Superior temporal gyrus (tissue), 1 donor: ENCODE data around the gene DIAPH3.

Experiments
- DNase-seq: peaks from one replicate; pipeline ENCODE4 v3.0.0-alpha.2; 2016; ENCODE audit errors: extremely low spot score

Gene DIAPH3

DNA sequence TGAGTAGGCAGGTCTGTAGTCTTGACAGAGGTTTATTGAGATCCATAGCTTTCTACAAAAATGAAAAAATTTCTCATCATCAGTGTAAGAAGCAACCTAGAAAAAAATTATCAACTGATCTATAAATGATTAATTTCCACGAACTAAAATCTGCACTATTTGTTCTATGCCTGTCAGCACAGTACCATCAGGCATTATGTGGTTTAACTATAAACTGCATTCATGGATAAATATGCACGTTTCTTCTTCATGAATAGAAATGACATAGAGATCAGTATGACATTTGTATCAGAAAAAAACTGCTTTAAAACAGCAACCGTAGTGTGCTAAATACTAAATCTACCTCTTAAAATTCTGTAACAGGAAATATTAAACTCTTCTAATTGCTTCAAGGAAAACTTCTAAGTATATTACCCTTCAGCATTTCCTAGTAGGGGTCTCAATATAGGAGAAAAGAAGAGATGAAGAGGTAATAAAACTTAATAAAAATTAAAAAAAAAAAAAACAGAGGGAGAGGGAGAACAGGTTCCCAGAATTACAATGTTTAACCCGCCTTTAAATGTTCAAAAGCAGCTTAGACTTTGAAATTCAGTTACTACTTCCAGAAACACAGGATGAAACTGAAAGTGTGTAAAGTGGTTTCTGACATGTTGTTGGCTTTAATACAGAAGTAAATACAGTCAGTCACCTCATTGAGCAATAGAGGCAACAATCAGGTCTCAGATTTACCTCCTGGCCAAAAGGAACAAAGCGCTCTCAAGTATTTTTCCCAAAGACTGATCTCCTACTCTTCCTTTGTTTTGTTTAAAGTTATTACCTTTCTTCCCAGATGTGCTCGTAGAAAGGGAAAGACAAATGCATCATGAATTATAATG lies 144.4 kb downstream of the DIAPH3 start:
- DNase-seq: no peak

DNA sequence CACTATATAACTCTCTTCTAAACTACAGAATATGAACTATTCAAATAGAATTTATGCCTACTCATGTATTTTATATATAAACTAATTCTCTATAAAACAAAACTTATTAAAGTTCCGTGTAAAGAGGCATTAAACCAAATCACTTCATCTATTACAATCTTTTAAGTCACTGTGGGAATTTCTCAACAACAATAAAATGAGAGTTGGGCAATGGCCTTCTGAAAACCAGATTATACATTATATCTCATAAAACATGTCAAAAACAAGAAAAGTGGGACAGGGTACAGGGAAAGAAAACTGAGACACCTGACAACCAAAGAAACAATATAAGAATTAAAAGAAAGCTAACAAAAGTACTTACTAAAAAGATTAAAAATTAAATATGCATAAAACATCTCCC lies 145.2 kb downstream of the DIAPH3 start:
- no peak for DNase-seq

DNA sequence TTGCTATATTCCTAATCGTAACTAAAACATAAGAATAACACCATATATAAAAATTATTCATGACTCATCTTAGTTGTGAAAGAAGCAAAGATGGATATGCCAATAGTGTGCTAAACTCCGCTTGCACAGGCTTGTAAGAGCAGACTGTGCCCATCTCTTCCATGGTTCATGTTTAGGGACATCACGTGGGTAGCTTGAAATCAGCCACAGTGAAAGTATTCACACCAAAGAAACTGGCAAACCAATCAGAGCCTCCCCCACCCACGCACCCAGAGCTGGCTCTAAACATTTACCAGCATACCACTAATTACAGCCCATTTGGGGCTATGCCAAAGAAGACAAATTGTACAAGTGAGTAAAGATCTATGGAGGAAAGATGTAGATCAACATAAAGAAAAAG lies 147.5 kb downstream of the DIAPH3 start:
- DNase-seq: no peak

DNA sequence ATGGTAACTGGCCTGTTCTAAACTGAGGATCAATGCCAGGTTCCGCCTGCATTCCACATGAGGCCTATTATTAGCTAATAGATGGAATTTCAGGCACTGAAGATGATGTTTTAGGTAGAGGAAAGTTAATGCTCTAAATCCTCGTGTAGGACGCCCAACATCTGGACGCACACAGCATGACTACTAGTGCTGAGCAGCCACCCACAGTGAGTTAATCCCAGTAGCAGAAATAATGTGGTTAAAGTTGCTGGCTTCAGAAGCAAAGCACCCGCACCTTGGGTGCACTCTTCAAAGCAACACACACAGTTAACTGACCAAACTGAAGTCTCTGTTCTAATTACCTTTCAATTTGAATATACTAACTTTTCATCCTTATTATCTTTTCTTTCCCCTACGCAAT lies 150.6 kb downstream of the DIAPH3 start:
- no peak for DNase-seq

- no peak for DNase-seq
These were observed 151.2 kb downstream of the DIAPH3 start for GRCh38 chr13:60012488-60012887.

GRCh38 chr13:60009300-60010253 lies 154.2 kb downstream of the DIAPH3 start:
- DNase-seq: no peak

DNA sequence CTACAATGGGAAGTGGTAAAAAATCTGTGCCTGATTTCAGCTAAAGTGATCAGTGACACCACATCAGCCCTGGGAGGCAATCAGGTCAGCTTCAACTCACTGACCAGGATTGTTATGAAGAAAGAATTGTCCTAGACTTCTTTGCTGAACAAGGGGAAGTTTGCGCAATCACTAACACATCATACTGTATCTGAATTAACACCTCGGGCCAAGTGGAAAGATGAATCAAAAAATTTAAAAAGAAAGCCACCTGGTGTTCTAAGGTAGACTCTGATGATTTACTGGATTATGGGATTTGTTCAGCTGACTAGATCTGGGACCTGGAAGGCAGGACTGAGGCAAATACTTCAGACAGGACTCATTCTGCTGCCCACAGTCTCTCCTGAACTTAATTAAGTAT lies 161.8 kb downstream of the DIAPH3 start:
- DNase-seq: no peak

GRCh38 chr13:60000976-60001375 lies 162.8 kb downstream of the DIAPH3 start:
- DNase-seq: no peak

- no peak for DNase-seq
These were observed 163.6 kb downstream of the DIAPH3 start for GRCh38 chr13:60000081-60000480.

- no peak for DNase-seq
These were observed 165.8 kb downstream of the DIAPH3 start for GRCh38 chr13:59997976-59998375.

GRCh38 chr13:59996461-59996980 lies 167.2 kb downstream of the DIAPH3 start:
- DNase-seq: no peak

DNA sequence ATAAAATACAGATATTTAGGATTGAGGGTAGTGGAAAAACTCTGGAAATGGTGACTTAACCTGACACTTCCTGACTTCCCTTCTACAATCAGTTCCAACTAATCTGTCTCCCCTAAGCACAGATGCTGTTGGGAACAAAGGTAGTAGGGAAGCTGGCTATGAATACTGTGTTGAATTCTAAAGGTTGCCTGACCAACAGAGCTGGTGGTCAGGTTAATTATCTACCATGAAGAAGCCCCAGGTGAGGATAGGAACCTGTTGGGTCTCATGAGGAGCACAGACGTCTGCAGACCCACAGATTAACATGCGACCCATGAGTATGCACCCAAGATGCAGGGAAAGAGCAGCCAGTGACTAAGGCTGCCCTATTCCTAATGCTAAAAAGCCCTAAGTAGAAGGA lies 172.3 kb downstream of the DIAPH3 start:
- no peak for DNase-seq

- DNase-seq: no peak
These were observed 180.9 kb downstream of the DIAPH3 start for GRCh38 chr13:59982631-59983382.

DNA sequence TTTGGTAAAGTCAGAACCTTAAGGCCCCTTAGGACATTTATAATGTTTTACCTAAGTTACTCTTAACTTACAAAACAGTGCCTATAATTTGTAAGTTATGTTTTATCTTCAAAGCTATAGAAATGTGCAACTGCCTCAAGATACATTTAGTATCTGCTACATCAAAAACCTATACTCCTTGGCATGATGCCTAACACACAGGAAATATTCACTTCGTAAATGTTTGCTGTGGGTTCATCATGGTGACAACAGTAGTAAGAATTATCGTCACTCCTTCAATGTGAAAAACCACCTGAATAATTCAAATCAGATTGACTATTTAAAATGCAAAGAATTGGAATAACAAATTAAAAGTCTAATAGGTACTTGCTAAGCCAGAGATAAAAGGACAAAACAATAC lies 184.1 kb downstream of the DIAPH3 start:
- no peak for DNase-seq

DNA sequence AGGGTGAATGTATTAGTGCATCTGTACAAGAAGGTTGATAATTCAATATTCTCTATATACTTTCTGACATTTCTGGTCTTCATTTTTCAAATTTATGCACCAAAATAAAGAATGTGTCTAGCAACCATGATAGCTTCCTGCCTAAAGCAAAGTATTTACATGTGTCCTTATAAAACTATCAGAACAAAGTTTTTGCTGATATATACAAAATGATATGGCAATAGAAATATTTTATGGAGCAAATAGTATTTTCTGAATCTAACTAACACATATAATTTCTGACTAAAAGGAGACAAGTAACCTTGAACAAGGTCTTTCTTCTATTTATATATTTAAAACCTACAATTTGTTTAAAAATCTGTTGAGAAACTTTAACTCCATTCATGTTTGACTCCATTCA lies 184.9 kb downstream of the DIAPH3 start:
- no peak for DNase-seq

DNA sequence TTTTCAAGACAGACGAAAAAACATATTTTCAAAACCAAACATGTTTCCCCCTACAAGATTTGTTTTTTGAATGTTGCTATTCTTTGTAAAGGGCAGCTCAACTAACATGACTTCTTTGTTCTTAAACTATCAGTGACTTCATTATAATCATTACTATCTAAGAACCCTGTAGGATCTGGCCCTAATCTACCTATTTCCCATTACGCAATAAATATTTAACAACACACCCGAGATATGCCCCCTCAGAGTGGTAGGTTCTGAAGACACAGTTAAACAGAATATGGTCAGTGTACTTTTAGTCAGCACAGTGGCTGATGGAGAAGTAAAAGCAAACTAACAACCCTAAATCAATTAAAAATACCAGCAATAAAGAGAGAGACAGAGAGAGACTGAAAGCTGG lies 186.9 kb downstream of the DIAPH3 start:
- no peak for DNase-seq

DNA sequence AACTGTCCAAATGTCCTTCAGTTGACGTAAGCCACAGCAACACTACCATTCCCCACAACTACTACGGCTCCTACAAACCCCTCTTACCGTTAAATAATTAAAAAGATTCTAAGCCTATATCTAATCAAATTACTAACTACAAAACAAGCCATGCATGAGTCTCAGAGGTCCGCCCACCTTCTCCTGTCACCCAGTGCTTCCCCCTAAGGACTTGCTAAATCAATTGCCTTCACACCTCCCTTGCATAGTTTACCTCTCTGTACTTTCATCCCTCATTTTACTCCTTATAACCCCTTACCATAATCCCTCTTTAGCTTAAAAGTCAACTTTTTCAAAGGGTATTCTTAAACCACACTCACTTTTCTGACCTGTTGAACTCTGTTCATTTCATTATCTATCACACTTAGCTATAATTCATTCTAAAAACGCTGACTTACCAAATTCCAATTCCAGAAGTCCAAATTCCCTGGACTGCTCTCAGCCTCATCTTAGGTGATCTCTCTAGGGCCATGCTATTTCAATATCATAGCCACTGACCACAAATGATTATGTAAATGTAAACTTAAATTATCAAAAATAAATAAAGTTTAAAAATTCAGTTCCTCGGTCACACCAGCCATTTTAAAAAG lies 187.8 kb downstream of the DIAPH3 start:
- no peak for DNase-seq

DNA sequence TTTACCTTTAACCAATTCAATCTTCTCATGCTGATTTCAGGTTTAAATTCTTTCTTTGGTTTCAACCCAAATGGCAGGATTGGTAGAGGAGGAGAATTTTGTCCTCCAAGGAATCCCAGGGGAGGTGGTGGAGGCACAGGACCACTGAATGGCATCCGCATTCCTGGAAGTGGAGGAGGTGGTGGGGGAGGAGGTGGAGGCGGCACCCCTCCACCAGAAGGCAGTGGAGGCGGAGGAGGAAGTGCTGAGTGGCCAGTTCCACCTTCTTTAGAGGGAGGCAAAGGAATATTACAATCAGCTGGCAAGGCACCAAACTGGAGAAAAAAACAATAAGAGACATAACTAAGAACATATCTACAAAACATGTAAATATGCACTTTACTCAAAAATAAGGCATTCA lies 192.9 kb downstream of the DIAPH3 start:
- DNase-seq: no peak

DNA sequence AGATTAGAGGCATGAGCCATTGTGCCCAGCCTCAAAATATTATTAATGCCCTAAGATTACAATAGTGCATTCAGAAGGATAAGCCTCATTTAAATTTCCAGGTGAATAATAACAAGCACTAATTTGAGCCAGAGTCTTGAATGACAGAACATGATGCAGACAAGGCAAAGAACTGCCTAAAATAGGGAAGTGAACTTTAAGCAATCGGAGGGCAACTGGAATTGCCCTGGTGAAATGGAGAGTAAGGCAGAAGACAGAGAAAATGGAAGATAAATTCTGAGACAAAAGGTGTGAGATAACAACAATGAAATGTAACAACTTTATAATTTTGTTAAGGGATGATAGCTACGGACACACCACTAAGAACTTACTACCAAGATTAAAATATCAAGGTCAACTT lies 199.9 kb downstream of the DIAPH3 start:
- DNase-seq: no peak

DNA sequence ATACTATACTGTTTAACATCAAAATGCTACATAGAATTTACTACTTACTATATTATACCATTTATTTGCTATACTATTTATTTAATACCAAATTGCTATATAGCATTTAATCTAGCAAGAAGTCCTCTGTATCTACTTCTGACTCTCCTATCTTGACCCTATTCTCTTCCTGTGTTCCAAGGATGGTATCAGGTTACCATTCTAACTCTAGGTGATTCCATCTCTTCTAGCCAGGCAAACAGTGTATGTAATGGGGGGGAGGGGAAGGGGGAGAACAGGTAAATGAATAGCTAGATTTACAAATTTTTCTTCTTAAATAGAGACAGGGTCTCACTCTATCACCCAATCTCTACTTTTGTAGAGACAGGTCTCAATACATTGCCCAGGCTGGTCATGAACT lies 200.3 kb downstream of the DIAPH3 start:
- DNase-seq: no peak

- DNase-seq: no peak
These were observed 201.4 kb downstream of the DIAPH3 start for GRCh38 chr13:59962343-59962742.
